Measurements from ENCODE around the gene LYPLA2.
"Not testable (repeated sequence)": the region's sequence is repeated elsewhere in the genome, so short reads cannot be mapped to it uniquely, and the experiment has no call there.

LYPLA2 gene

DNA sequence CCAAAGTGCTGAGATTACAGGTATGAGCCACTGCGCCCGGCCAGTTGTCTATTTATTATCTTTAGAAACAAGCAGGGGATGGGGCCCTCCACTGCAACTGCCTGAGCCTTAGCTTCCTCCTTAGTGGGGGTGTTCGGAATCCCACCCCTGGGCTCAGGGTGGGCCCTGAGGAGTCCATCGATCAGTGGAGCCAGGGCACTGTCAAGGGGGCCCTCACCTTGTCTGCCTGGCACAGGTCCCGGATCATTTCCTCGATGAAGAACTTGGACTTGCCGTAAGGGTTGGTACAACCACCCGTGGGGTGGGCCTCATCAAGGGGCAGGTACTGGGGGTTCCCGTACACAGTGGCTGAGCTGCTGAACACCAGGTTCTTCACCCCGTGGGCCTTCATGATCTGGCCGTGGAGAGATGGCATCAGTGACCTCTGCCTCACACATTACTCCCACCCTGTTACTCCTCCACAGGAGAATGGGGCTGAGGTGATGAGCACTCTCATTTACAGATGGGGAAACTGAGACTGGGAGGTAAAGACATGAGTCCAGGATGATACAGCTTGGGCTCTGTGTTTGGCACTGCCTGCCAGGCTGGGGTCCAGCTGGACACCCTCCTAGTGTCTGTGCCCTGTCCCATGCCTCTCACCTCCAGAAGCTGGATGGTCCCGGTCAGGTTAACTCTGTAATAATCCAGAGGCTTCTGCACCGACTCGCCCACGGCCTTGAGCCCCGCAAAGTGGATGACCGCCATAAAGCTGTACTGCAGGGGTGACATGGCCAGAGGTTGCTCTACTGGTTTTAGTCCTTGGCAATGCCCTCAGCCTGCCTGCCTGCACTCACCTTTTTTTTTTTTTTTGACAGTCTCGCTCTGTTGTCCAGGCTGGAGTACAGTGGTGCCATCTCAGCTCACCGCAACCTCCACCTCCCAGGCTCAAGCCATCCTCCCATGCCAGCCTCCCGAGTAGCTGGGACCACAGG is 6.8 kb downstream of the LYPLA2 start:
- peaks cover 7% of the 10 kb centered on the region; the same call in 1 of the 2 replicates for H3K4me1 ChIP-seq (ENCODE audit: insufficient read depth, low read length)
- H3K9me3 ChIP-seq (ENCODE audit: insufficient read depth, low read depth, low read length): no peaks in the 10 kb centered on the region
- no peak overlapping the region for H3K4me3 ChIP-seq (ENCODE audit: low read length)
- no peak overlapping the region for H3K27ac ChIP-seq (ENCODE audit: low read length)
- H3K36me3 ChIP-seq (ENCODE audit: insufficient read depth, low read depth, low read length): peaks cover 48% of the 10 kb centered on the region
- H3K27me3 ChIP-seq (ENCODE audit: insufficient read depth, low read length): peaks cover 16% of the 10 kb centered on the region
- H3K9ac ChIP-seq (ENCODE audit: low read depth, low read length): no peak overlapping the region

DNA sequence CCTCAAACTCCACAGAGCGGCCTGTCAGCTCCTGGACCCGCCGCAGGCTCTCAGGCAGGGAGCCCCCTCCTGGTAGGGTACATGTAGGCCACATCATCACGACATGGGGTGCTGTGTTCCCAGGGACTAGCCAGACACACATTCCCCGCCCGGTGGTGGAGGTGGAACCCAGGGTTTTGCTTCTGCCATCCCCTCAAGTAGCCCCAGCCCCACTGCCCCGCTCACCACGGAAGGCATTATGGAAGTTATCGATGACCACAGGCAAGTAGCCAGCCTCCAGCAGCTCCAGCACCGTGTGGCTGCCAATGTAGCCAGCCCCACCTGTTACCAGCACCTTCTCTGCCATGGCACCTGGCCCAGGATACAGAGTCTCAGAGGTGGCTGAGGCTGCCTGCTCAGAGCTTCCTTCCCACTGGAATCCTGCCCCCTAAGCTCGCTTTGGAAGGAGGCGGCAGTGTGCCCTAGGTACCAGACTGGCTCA is 7.8 kb downstream of the LYPLA2 start:
- peaks cover 16% of the 10 kb centered on the region for H3K27me3 ChIP-seq (ENCODE audit: insufficient read depth, low read length)
- H3K9ac ChIP-seq (ENCODE audit: low read depth, low read length): no peak overlapping the region
- peak overlapping the region; percentile 73 for H3K4me3 ChIP-seq (ENCODE audit: low read length)
- peaks cover 39% of the 10 kb centered on the region for H3K36me3 ChIP-seq (ENCODE audit: insufficient read depth, low read depth, low read length)
- peaks cover 7% of the 10 kb centered on the region; the same call in 1 of the 2 replicates for H3K4me1 ChIP-seq (ENCODE audit: insufficient read depth, low read length)
- no peak overlapping the region for H3K27ac ChIP-seq (ENCODE audit: low read length)
- H3K9me3 ChIP-seq (ENCODE audit: insufficient read depth, low read depth, low read length): no peaks in the 10 kb centered on the region

DNA sequence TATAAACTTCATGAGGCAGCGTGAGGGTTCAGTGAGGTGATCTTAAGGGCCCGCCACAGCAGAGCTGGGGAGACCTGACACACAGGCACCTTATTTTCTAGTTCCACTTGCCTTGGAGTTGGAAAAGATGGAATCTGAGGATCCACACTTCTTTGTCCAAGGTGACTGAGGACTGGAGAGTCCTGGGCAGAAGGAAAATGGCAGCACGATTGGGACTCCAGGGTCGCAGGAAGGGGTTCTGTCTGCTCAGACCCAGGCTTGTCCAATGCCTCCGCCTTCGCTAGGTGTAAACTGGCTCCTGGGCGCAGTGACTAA is 8.3 kb downstream of the LYPLA2 start:
- peak overlapping the region; percentile 73 for H3K4me3 ChIP-seq (ENCODE audit: low read length)
- H3K9me3 ChIP-seq (ENCODE audit: insufficient read depth, low read depth, low read length): no peaks in the 10 kb centered on the region
- H3K9ac ChIP-seq (ENCODE audit: low read depth, low read length): peak overlapping the region; percentile 75; the same call in 1 of the 2 replicates
- peaks cover 7% of the 10 kb centered on the region; the same call in 1 of the 2 replicates for H3K4me1 ChIP-seq (ENCODE audit: insufficient read depth, low read length)
- peaks cover 16% of the 10 kb centered on the region for H3K27me3 ChIP-seq (ENCODE audit: insufficient read depth, low read length)
- H3K36me3 ChIP-seq (ENCODE audit: insufficient read depth, low read depth, low read length): peaks cover 37% of the 10 kb centered on the region
- no peak overlapping the region for H3K27ac ChIP-seq (ENCODE audit: low read length)

DNA sequence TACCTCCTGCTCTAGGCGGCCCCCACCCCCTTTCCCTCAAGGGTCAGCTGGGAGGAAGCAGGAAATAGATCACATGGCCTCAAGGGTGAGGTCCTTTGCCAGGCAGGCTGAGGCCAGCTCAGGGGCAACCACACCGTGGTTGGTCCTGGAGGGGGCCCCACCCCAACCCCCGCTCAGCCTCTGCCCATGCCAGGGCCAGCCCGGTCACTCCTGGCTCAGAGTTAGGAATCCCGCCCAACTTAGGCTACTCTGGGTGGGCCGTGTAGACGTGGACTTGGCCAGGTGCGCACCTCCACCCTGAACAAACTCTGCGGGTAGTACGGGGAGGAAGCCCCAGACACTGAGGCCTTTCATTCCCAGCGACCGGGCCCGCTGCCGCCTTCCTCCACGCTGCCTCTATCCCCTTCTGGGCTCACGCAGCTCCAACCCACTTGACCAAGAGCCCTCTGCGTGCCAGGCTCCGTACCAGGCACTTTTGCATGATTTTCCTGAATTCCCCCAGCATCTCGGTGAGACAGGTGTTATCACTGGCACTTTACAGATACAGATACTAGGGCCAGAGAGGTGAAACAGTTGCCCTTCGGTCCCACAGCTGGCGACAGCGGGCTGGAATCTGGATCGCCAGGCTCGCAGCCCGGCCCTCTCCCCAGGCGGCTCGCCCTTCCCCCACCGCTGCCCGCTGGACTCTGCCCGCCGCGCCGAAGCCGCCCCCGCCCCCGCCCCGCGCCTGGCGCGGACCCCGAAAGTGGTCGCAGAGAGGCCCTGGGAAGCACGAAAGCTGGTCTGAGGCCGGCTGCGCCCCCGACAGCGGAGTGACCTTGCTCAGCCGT is 8.8 kb downstream of the LYPLA2 start:
- peaks cover 7% of the 10 kb centered on the region; the same call in 1 of the 2 replicates for H3K4me1 ChIP-seq (ENCODE audit: insufficient read depth, low read length)
- peak overlapping the region; percentile 73 for H3K4me3 ChIP-seq (ENCODE audit: low read length)
- H3K27me3 ChIP-seq (ENCODE audit: insufficient read depth, low read length): peaks cover 16% of the 10 kb centered on the region
- peaks cover 31% of the 10 kb centered on the region for H3K36me3 ChIP-seq (ENCODE audit: insufficient read depth, low read depth, low read length)
- H3K9me3 ChIP-seq (ENCODE audit: insufficient read depth, low read depth, low read length): no peaks in the 10 kb centered on the region
- H3K9ac ChIP-seq (ENCODE audit: low read depth, low read length): peak overlapping the region; percentile 75
- no peak overlapping the region for H3K27ac ChIP-seq (ENCODE audit: low read length)

DNA sequence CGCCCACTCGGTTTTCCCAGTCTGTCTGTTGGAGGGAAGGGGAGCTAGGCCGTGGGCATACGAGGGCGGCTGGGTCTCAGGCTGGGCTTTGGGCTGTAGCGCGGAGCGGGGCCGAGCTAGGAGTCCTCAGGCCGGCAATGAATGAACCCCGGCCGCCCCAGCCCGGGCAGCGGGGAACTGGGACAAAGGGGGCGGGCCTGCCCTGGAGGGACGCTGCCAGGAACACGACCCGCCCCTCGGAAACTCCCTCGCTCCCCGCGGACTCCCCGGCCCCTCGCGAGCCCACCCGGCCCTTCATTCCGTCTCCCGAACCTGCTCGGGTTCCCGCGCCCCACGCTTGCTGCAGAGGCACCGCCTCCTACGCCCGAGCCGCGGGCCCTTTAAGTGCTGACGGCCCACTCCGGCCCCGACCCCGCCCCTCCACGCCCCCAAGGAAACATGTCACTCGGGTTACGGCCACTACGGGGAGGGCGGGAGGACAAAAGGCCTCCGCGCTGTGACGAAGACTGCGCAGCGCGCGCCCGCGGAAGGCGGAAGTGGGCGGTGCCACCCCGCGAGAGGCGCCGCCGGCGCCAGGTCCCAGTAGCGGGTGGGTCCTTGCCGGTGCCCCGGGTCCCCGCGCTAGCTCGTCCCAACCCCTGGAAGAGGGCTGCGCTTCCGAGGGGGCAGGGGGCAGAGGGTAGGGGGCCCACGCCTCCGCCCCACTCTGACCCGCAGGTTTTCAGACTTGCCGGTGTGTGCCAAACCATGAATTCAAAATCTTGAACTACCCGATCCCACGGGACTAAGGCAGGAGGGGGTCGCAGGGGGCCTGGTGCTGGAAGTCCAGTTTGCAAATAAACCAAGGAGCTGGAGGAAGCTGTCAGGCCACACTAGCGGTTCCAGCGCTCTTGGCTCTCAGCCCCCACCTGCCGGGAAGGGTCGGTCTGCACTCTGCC is 9.7 kb downstream of the LYPLA2 start, which contains the start of gene GALE:
GALE (minus strand) TSS at position 355 of the 938 bp plus-strand sequence. CDS start 1,747 bp downstream, outside the sequence.
- Histone ChIP-seq H3K27ac (ENCODE audit: low read length) (no peak within 1 kb of the TSS), H3K27me3 (ENCODE audit: insufficient read depth, low read length) (peaks cover 16% of the 10 kb centered on the region), H3K4me1 (ENCODE audit: insufficient read depth, low read length) (peaks cover 7% of the 10 kb centered on the region; the same call in 1 of the 2 replicates), H3K36me3 (ENCODE audit: insufficient read depth, low read depth, low read length) (peaks cover 25% of the 10 kb centered on the region), H3K9me3 (ENCODE audit: insufficient read depth, low read depth, low read length) (no peaks in the 10 kb centered on the region), H3K4me3 (ENCODE audit: low read length) (peak within 1 kb of the TSS; percentile 73), H3K9ac (ENCODE audit: low read depth, low read length) (peak within 1 kb of the TSS; percentile 79)

- H3K9ac ChIP-seq (ENCODE audit: low read depth, low read length): peak overlapping the region; percentile 79; the same call in 1 of the 2 replicates
- H3K27ac ChIP-seq (ENCODE audit: low read length): no peak overlapping the region
- peaks cover 21% of the 10 kb centered on the region for H3K36me3 ChIP-seq (ENCODE audit: insufficient read depth, low read depth, low read length)
- peaks cover 7% of the 10 kb centered on the region; the same call in 1 of the 2 replicates for H3K4me1 ChIP-seq (ENCODE audit: insufficient read depth, low read length)
- H3K4me3 ChIP-seq (ENCODE audit: low read length): peak overlapping the region; percentile 73
- H3K27me3 ChIP-seq (ENCODE audit: insufficient read depth, low read length): peaks cover 16% of the 10 kb centered on the region
- H3K9me3 ChIP-seq (ENCODE audit: insufficient read depth, low read depth, low read length): no peaks in the 10 kb centered on the region
Observed at GRCh38 chr1:23801338-23801748, 10.4 kb downstream of the LYPLA2 start.

- no peaks in the 10 kb centered on the region for H3K9me3 ChIP-seq (ENCODE audit: insufficient read depth, low read depth, low read length)
- peaks cover 16% of the 10 kb centered on the region for H3K27me3 ChIP-seq (ENCODE audit: insufficient read depth, low read length)
- no peak overlapping the region for H3K27ac ChIP-seq (ENCODE audit: low read length)
- peak overlapping the region; percentile 73; the same call in 1 of the 2 replicates for H3K4me3 ChIP-seq (ENCODE audit: low read length)
- peaks cover 7% of the 10 kb centered on the region; the same call in 1 of the 2 replicates for H3K4me1 ChIP-seq (ENCODE audit: insufficient read depth, low read length)
- H3K9ac ChIP-seq (ENCODE audit: low read depth, low read length): no peak overlapping the region
- peaks cover 16% of the 10 kb centered on the region for H3K36me3 ChIP-seq (ENCODE audit: insufficient read depth, low read depth, low read length)
Observed at GRCh38 chr1:23801876-23802275, 10.9 kb downstream of the LYPLA2 start.

- H3K4me1 ChIP-seq (ENCODE audit: insufficient read depth, low read length); H3K9ac ChIP-seq (ENCODE audit: low read depth, low read length); H3K27ac ChIP-seq (ENCODE audit: low read length); H3K4me3 ChIP-seq (ENCODE audit: low read length); H3K9me3 ChIP-seq (ENCODE audit: insufficient read depth, low read depth, low read length); H3K36me3 ChIP-seq (ENCODE audit: insufficient read depth, low read depth, low read length): not testable (repeated sequence)
- peaks cover 16% of the 10 kb centered on the region for H3K27me3 ChIP-seq (ENCODE audit: insufficient read depth, low read length)
Observed at GRCh38 chr1:23802809-23803342, 11.9 kb downstream of the LYPLA2 start.

GRCh38 chr1:23803674-23804073 is 12.7 kb downstream of the LYPLA2 start:
- Histone ChIP-seq H3K9ac (ENCODE audit: low read depth, low read length) (no peak overlapping the region), H3K4me1 (ENCODE audit: insufficient read depth, low read length) (peaks cover 7% of the 10 kb centered on the region; the same call in 1 of the 2 replicates), H3K36me3 (ENCODE audit: insufficient read depth, low read depth, low read length) (peaks cover 4% of the 10 kb centered on the region; the same call in 1 of the 2 replicates), H3K9me3 (ENCODE audit: insufficient read depth, low read depth, low read length) (no peaks in the 10 kb centered on the region), H3K27ac (ENCODE audit: low read length) (no peak overlapping the region), H3K27me3 (ENCODE audit: insufficient read depth, low read length) (peaks cover 16% of the 10 kb centered on the region), H3K4me3 (ENCODE audit: low read length) (no peak overlapping the region)

DNA sequence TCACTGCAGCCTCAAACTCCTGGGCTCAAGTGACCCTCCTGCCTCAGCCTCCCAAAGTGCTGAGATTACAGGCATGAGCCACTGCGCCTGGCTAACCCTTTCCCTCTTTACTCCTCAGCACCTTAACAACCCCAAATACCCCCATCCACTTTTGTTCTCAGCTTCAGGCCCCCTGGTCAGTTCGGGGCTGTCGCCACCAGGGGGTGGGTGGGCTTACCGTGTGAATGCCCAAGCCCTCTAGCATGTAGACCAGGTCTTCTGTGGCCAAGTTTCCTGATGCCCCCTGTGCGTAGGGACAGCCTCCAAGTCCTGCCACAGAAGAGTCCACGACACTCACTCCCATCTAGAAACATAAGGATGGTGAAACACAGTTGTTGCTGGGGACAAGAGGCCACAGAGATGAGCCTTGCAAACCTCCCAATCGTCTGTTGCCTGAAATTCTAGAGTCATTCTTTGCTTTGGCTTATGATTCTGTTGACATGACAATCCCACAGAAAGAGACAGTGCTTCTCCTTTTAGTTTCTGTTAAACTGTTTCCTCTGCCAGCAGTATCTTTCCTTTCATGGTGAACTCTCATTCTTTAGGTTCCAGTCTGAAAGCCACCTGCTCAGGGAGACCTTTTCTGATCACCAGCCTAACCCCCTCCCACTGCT is 13.4 kb downstream of the LYPLA2 start:
- H3K4me1 ChIP-seq (ENCODE audit: insufficient read depth, low read length): peaks cover 1% of the 10 kb centered on the region; the same call in 1 of the 2 replicates
- H3K27me3 ChIP-seq (ENCODE audit: insufficient read depth, low read length): peaks cover 16% of the 10 kb centered on the region
- H3K4me3 ChIP-seq (ENCODE audit: low read length): no peak overlapping the region
- H3K9me3 ChIP-seq (ENCODE audit: insufficient read depth, low read depth, low read length): no peaks in the 10 kb centered on the region
- no peak overlapping the region for H3K27ac ChIP-seq (ENCODE audit: low read length)
- no peak overlapping the region for H3K9ac ChIP-seq (ENCODE audit: low read depth, low read length)
- no peaks in the 10 kb centered on the region for H3K36me3 ChIP-seq (ENCODE audit: insufficient read depth, low read depth, low read length)

All from iPS-20b (cell line).